B cell (primary cell): ENCODE results near the gene PROSER1.

Source experiments
- CTCF ChIP-seq: fragments of 200-600 bp; IDR thresholded peaks from one replicate; pipeline ENCODE4 v1.8.0; 2022; ENCODE audit warnings: antibody characterized with exemption, mild to moderate bottlenecking
- EZH2 ChIP-seq: IDR thresholded peaks from 2 replicates; pipeline ENCODE4 v1.6.1; 2012; ENCODE audit warnings: borderline replicate concordance, low read depth, mild to moderate bottlenecking, moderate library complexity, low read length; ENCODE audit not compliant: insufficient read depth, poor library complexity, severe bottlenecking

- no peak for TF ChIP-seq CTCF
- TF ChIP-seq EZH2 = no peak
These were observed 67.4 kb downstream of the PROSER1 start for GRCh38 chr13:38970380-38971051.
